HepG2 (cell line): ENCODE data around the gene SOBP. TPM values are rescaled to one million over a fixed set of nuclear protein-coding genes. Genes with fewer than 3 reads are reported as not detected.

ENCODE experiments used
- CCAR2 ChIP-seq: fragments of 200-400 bp; formaldehyde crosslinking; optimal IDR thresholded peaks from 2 replicates; pipeline ENCODE3; 2018; ENCODE audit warnings: low read depth, mild to moderate bottlenecking, low read length, moderate library complexity
- EP300 ChIP-seq, 3 experiments: sonication (generic) in 1 of 3; formaldehyde crosslinking in 1 of 3; IDR thresholded peaks; 2 replicates each; pipeline versions ENCODE4 v1.5.1 to v1.6.1; 2011 to 2020; ENCODE audit warnings: low read depth in 2 of 3, low read length in 2 of 3, borderline replicate concordance in 1 of 3, improper control_type of control experiment in 1 of 3, mild to moderate bottlenecking in 1 of 3, missing genetic modification reagents in 1 of 3, moderate library complexity in 1 of 3
- HMG20A ChIP-seq: IDR thresholded peaks from 2 replicates; pipeline ENCODE4 v1.6.1; 2016; ENCODE audit warnings: borderline replicate concordance
- ISX ChIP-seq: sonication (generic); formaldehyde crosslinking; conservative IDR thresholded peaks from 2 replicates; pipeline ENCODE4 v1.5.0; 2020; ENCODE audit warnings: missing genetic modification reagents
- KLF16 ChIP-seq, 2 experiments: sonication (generic) in 1 of 2; formaldehyde crosslinking in 1 of 2; IDR thresholded peaks; 2 replicates each; pipeline versions ENCODE4 v1.6.1 to v1.8.0; 2016 to 2023; ENCODE audit warnings: missing genetic modification reagents in 2 of 2, missing compliant biosample characterization in 1 of 2
- MYC ChIP-seq: sonication (generic); formaldehyde crosslinking; IDR thresholded peaks from 2 replicates; pipeline ENCODE4 v1.9.0; 2021; ENCODE audit warnings: missing genetic modification reagents, borderline replicate concordance
- RORA ChIP-seq: sonication (generic); formaldehyde crosslinking; IDR thresholded peaks from 2 replicates; pipeline ENCODE4 v1.5.0; 2020; ENCODE audit warnings: mild to moderate bottlenecking, missing genetic modification reagents, moderate library complexity
- SIX4 ChIP-seq: sonication (generic); formaldehyde crosslinking; IDR thresholded peaks from 2 replicates; pipeline ENCODE4 v1.4.0; 2020; ENCODE audit warnings: missing genetic modification reagents
- SMAD9 ChIP-seq: sonication (generic); formaldehyde crosslinking; IDR thresholded peaks from 2 replicates; pipeline ENCODE4 v1.5.1; 2020; ENCODE audit warnings: mild to moderate bottlenecking, missing genetic modification reagents
- ZNF260 ChIP-seq: sonication (generic); formaldehyde crosslinking; IDR thresholded peaks from 2 replicates; pipeline ENCODE4 v1.4.0; 2020; ENCODE audit warnings: missing genetic modification reagents, low read depth, mild to moderate bottlenecking, borderline replicate concordance
- ZNF550 ChIP-seq: sonication (generic); formaldehyde crosslinking; IDR thresholded peaks from 2 replicates; pipeline ENCODE4 v1.4.0; 2020; ENCODE audit warnings: mild to moderate bottlenecking, missing genetic modification reagents, borderline replicate concordance
- ZNF644 ChIP-seq: IDR thresholded peaks from 2 replicates; pipeline ENCODE4 v1.6.1; 2016; ENCODE audit warnings: low read depth
- ZNF75D ChIP-seq: sonication (generic); formaldehyde crosslinking; IDR thresholded peaks from 2 replicates; pipeline ENCODE4 v1.8.1; 2023; ENCODE audit warnings: missing genetic modification reagents, mild to moderate bottlenecking, borderline replicate concordance
- ZNF775 ChIP-seq: sonication (generic); formaldehyde crosslinking; IDR thresholded peaks from 2 replicates; pipeline ENCODE4 v1.4.0; 2020; ENCODE audit warnings: missing genetic modification reagents, mild to moderate bottlenecking, moderate library complexity, borderline replicate concordance
- ZSCAN29 ChIP-seq: sonication (generic); formaldehyde crosslinking; conservative IDR thresholded peaks from 2 replicates; pipeline ENCODE4 v1.4.0; 2020; ENCODE audit warnings: mild to moderate bottlenecking, missing genetic modification reagents
- polyA plus RNA-seq, 8 experiments: library from polyadenylated mRNA; depleted of rRNA in 3 of 8; stranded (reverse) in 7 of 8; unstranded in 1 of 8; fragments of >200 nt; fragmentation: Illumina TruSeq in 4 of 8; extraction: Trizol in 4 of 8; gene quantifications; 2 replicates each; pipeline versions ENCODE4 v1.2.1 to v1.2.3, GENCODE V29; 2011 to 2016; ENCODE audit warnings: low read depth in 4 of 8, missing spikeins in 1 of 8, mixed read lengths in 1 of 8; ENCODE audit not compliant: insufficient read depth in 1 of 8
- total RNA-seq, 5 experiments: library from RNA; depleted of rRNA; stranded (reverse); fragments of >200 nt; fragmentation: Illumina TruSeq; extraction: Trizol; gene quantifications; 2 replicates each; pipeline ENCODE4 v1.2.3, GENCODE V29; 2016; ENCODE audit warnings: low read depth in 1 of 5
- TF ChIP-seq, protein P1 (sequence below): sonication (generic); formaldehyde crosslinking; IDR thresholded peaks from 2 replicates; pipeline ENCODE4 v1.4.0; 2020; ENCODE audit warnings: missing genetic modification reagents
- TF ChIP-seq, protein P2 (sequence below): sonication (generic); formaldehyde crosslinking; IDR thresholded peaks from 2 replicates; pipeline ENCODE4 v1.5.0; 2020; ENCODE audit warnings: mild to moderate bottlenecking, missing genetic modification reagents
- TF ChIP-seq, protein P3 (sequence below): sonication (generic); formaldehyde crosslinking; conservative IDR thresholded peaks from 2 replicates; pipeline ENCODE4 v1.4.0; 2020; ENCODE audit warnings: missing genetic modification reagents

The SOBP gene
- total and polyA plus RNA-seq, 2 of the 13 experiments (the other 11 are each of a cell fraction or from before 2014, with no cell fraction given) = 1.5 to 6.9 TPM

DNA sequence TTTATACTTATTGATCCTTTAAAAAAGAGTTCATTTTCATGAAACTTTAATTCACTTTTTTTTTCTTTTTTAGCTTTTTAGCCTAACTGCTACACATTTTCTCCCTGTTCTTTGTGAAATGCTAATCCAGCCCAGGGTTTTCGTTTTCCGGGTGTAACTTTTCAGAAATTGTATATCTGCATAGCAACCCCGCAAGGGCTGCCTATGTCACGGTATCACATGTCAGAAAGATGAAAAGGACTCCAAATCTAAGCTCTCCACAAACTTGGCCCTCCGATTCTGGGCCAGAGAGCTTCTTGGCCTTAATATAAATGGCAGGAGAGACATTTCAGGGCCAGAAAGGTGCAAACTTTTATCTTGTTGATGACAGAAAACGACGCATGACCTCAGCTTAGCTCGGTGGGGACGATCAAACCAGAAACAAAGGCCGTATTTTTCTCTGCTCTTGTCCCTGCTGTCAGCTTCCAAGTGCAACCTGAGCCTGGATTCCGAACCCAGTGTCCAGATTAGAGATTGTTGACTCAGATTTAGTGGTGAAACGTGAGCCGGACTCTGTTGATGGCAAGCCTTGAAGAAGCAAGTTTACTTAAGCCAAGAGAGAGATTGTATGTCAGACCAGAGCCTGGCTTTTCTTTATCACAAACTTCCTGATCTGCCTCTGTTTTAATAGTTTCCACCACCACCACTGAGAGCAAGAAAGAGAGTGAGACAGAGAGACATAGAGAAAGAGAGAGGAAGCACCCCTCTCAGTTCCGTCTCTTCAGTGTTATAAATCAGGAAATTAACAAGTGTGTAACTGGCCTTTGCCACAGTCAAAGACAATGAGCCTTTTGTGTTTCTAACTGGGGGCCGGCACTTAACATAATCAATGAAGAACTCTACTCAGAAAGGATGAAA lies 176.4 kb downstream of the SOBP start (continued):
- peak in 1 of 2 experiments; percentile 54; a peak in 2 of 4 replicates for TF ChIP-seq EP300 (IDR thresholded peaks at IDR 0.05; ENCODE audit: low read depth in 2 of 2, low read length in 2 of 2)
- peak; percentile 28; the same call in 1 of the 2 replicates for TF ChIP-seq EP300 (CRISPR knock-in tag; IDR thresholded peaks at IDR 0.05; ENCODE audit: borderline replicate concordance)
- TF ChIP-seq ZNF260 (CRISPR knock-in tag) = no peak
- no peak for TF ChIP-seq CCAR2
- TF ChIP-seq ZSCAN29 (CRISPR knock-in tag) = no peak
- no peak for TF ChIP-seq RORA
- peak; percentile 98 for TF ChIP-seq SIX4 (CRISPR knock-in tag)
- TF ChIP-seq ZNF775 (CRISPR knock-in tag) = no peak
- no peak for TF ChIP-seq ISX (CRISPR knock-in tag)
- no peak for TF ChIP-seq SMAD9 (CRISPR knock-in tag)
- TF ChIP-seq HMG20A (CRISPR knock-in tag) = peak; percentile 73; the same call in 1 of the 2 replicates
- TF ChIP-seq ZNF75D (CRISPR knock-in tag) = no peak
- no peak for TF ChIP-seq MYC (CRISPR knock-in tag)
- TF ChIP-seq, protein P1, sequence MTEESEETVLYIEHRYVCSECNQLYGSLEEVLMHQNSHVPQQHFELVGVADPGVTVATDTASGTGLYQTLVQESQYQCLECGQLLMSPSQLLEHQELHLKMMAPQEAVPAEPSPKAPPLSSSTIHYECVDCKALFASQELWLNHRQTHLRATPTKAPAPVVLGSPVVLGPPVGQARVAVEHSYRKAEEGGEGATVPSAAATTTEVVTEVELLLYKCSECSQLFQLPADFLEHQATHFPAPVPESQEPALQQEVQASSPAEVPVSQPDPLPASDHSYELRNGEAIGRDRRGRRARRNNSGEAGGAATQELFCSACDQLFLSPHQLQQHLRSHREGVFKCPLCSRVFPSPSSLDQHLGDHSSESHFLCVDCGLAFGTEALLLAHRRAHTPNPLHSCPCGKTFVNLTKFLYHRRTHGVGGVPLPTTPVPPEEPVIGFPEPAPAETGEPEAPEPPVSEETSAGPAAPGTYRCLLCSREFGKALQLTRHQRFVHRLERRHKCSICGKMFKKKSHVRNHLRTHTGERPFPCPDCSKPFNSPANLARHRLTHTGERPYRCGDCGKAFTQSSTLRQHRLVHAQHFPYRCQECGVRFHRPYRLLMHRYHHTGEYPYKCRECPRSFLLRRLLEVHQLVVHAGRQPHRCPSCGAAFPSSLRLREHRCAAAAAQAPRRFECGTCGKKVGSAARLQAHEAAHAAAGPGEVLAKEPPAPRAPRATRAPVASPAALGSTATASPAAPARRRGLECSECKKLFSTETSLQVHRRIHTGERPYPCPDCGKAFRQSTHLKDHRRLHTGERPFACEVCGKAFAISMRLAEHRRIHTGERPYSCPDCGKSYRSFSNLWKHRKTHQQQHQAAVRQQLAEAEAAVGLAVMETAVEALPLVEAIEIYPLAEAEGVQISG = 0 out of 2 replicates have a peak, but pooled peaks have one; percentile 18
- TF ChIP-seq, protein P2, sequence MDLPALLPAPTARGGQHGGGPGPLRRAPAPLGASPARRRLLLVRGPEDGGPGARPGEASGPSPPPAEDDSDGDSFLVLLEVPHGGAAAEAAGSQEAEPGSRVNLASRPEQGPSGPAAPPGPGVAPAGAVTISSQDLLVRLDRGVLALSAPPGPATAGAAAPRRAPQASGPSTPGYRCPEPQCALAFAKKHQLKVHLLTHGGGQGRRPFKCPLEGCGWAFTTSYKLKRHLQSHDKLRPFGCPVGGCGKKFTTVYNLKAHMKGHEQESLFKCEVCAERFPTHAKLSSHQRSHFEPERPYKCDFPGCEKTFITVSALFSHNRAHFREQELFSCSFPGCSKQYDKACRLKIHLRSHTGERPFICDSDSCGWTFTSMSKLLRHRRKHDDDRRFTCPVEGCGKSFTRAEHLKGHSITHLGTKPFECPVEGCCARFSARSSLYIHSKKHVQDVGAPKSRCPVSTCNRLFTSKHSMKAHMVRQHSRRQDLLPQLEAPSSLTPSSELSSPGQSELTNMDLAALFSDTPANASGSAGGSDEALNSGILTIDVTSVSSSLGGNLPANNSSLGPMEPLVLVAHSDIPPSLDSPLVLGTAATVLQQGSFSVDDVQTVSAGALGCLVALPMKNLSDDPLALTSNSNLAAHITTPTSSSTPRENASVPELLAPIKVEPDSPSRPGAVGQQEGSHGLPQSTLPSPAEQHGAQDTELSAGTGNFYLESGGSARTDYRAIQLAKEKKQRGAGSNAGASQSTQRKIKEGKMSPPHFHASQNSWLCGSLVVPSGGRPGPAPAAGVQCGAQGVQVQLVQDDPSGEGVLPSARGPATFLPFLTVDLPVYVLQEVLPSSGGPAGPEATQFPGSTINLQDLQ (CRISPR knock-in tag) = no peak
- 0 out of 2 replicates have a peak, but pooled peaks have one; percentile 24 for TF ChIP-seq ZNF644 (CRISPR knock-in tag)
- TF ChIP-seq, protein P3, sequence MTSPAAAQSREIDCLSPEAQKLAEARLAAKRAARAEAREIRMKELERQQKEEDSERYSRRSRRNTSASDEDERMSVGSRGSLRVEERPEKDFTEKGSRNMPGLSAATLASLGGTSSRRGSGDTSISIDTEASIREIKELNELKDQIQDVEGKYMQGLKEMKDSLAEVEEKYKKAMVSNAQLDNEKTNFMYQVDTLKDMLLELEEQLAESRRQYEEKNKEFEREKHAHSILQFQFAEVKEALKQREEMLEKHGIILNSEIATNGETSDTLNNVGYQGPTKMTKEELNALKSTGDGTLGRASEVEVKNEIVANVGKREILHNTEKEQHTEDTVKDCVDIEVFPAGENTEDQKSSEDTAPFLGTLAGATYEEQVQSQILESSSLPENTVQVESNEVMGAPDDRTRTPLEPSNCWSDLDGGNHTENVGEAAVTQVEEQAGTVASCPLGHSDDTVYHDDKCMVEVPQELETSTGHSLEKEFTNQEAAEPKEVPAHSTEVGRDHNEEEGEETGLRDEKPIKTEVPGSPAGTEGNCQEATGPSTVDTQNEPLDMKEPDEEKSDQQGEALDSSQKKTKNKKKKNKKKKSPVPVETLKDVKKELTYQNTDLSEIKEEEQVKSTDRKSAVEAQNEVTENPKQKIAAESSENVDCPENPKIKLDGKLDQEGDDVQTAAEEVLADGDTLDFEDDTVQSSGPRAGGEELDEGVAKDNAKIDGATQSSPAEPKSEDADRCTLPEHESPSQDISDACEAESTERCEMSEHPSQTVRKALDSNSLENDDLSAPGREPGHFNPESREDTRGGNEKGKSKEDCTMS (CRISPR knock-in tag) = no peak
- TF ChIP-seq ZNF550 (CRISPR knock-in tag) = no peak
- 0 out of 4 replicates have a peak, but pooled peaks of 1 of the 2 experiments have one; percentile 23 for TF ChIP-seq KLF16 (CRISPR knock-in tag; IDR thresholded peaks at IDR 0.05)
